OCI-LY1 (cell line): ENCODE data around the gene PRELID1.
"Not testable (repeated sequence)": the region's sequence is repeated elsewhere in the genome, so short reads cannot be mapped to it uniquely, and the experiment has no call there.

Experiments used
- H2AFZ ChIP-seq: fragments of 200-600 bp; sonication (generic), shearing (Covaris generic); 2 replicates; pipeline ENCODE4 v1.6.0; 2014; ENCODE audit warnings: antibody characterized with exemption, mild to moderate bottlenecking, low read length
- H3F3A ChIP-seq: fragments of 200-600 bp; sonication (generic), shearing (Covaris generic); 2 replicates; pipeline ENCODE4 v1.6.0; 2014; ENCODE audit warnings: mild to moderate bottlenecking, antibody characterized with exemption, low read length, moderate library complexity; ENCODE audit not compliant: insufficient read depth
- H3K27ac ChIP-seq: fragments of 200-600 bp; sonication (generic); 2 replicates; pipeline ENCODE4 v1.5.1; 2014; ENCODE audit warnings: low read length, mixed run types, mild to moderate bottlenecking, low read depth; ENCODE audit not compliant: poor library complexity, severe bottlenecking
- H3K27me3 ChIP-seq: fragments of 200-600 bp; sonication (generic); 2 replicates; pipeline ENCODE4 v1.6.0; 2014; ENCODE audit warnings: antibody characterized with exemption, mild to moderate bottlenecking, low read length, moderate library complexity; ENCODE audit not compliant: insufficient read depth
- H3K36me3 ChIP-seq: fragments of 200-600 bp; sonication (generic); 2 replicates; pipeline ENCODE4 v1.6.1; 2014; ENCODE audit warnings: mild to moderate bottlenecking, antibody characterized with exemption, low read length, moderate library complexity, mixed read lengths; ENCODE audit not compliant: insufficient read depth
- H3K4me1 ChIP-seq: fragments of 200-600 bp; sonication (generic); 2 replicates; pipeline ENCODE4 v1.5.1; 2014; ENCODE audit warnings: mild to moderate bottlenecking, low read length, moderate library complexity; ENCODE audit not compliant: insufficient read depth, severe bottlenecking
- H3K4me2 ChIP-seq: fragments of 200-600 bp; sonication (generic), shearing (Covaris generic); 2 replicates; pipeline ENCODE4 v1.6.1; 2014; ENCODE audit warnings: low read length
- H3K4me3 ChIP-seq: fragments of 200-600 bp; sonication (generic); 2 replicates; pipeline ENCODE4 v1.5.1; 2014; ENCODE audit warnings: low read length, low read depth, mild to moderate bottlenecking, mixed read lengths; ENCODE audit not compliant: poor library complexity, severe bottlenecking
- H3K79me2 ChIP-seq: fragments of 200-600 bp; shearing (Covaris generic); 2 replicates; pipeline ENCODE4 v1.6.1; 2016; ENCODE audit warnings: mixed run types, low read length, mixed read lengths; ENCODE audit not compliant: insufficient read depth
- H3K9ac ChIP-seq: fragments of 200-600 bp; sonication (generic), shearing (Covaris generic); 2 replicates; pipeline ENCODE4 v1.6.1; 2014; ENCODE audit warnings: mild to moderate bottlenecking, low read length, mixed read lengths
- H3K9me2 ChIP-seq: fragments of 200-600 bp; sonication (generic), shearing (Covaris generic); 2 replicates; pipeline ENCODE4 v1.6.1; 2014; ENCODE audit warnings: low read depth, mild to moderate bottlenecking, low read length, mixed read lengths
- H3K9me3 ChIP-seq: fragments of 200-600 bp; shearing (Covaris generic); 2 replicates; pipeline ENCODE4 v1.6.1; 2014; ENCODE audit warnings: low read length, mixed read lengths
- H4K20me1 ChIP-seq: fragments of 200-600 bp; sonication (generic), shearing (Covaris generic); 2 replicates; pipeline ENCODE4 v1.6.0; 2016; ENCODE audit warnings: mild to moderate bottlenecking, low read length; ENCODE audit not compliant: insufficient read depth
- EZH2 ChIP-seq: fragments of 200-600 bp; sonication (generic), shearing (Covaris generic); IDR thresholded peaks from 2 replicates; pipeline ENCODE4 v1.8.0; 2017; ENCODE audit warnings: borderline replicate concordance, mixed run types, mild to moderate bottlenecking, antibody characterized with exemption, low read length, moderate library complexity, mixed read lengths
- TF ChIP-seq, protein P1 (sequence below): fragments of 200-600 bp; sonication (generic), shearing (Covaris generic); IDR thresholded peaks from 2 replicates; pipeline ENCODE4 v1.5.1; 2017; ENCODE audit warnings: mild to moderate bottlenecking, antibody characterized with exemption, low read length, moderate library complexity, mixed read lengths

Gene PRELID1

DNA sequence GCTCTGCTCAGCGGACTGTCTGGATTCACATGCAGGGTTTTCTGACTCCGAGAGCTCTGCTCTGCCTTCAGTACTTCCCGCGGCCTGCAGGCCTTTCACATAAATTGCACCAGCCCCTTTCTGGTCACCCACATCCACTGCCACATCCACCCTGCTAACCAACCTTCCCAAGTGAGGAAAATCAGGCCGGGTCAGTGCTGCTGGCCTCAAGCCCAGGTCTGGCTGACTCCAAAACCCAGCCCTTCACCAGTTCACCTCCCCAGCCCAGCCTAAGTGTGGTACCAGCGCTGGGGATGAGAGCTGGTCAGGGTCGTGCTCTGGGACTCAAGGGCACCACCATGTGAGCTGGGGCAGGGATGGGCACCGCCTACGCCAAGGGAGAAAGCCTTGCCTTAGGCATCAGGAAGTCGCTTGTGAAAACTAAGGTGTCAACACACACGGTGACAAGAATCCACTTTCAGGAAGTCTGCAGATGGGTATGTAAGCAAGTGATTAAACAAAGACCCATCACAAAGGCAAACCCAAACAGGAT, 35.6 kb downstream of the PRELID1 start:
- H3K9me2 ChIP-seq, result no peaks in the 10 kb centered on the region
- no peak overlapping the region for H3K4me3 ChIP-seq
- H4K20me1 ChIP-seq, result no peaks in the 10 kb centered on the region
- peaks cover 88% of the 10 kb centered on the region for H3K36me3 ChIP-seq
- no peaks in the 10 kb centered on the region for H3F3A ChIP-seq
- H2AFZ ChIP-seq, result no peak overlapping the region
- TF ChIP-seq, protein P1, sequence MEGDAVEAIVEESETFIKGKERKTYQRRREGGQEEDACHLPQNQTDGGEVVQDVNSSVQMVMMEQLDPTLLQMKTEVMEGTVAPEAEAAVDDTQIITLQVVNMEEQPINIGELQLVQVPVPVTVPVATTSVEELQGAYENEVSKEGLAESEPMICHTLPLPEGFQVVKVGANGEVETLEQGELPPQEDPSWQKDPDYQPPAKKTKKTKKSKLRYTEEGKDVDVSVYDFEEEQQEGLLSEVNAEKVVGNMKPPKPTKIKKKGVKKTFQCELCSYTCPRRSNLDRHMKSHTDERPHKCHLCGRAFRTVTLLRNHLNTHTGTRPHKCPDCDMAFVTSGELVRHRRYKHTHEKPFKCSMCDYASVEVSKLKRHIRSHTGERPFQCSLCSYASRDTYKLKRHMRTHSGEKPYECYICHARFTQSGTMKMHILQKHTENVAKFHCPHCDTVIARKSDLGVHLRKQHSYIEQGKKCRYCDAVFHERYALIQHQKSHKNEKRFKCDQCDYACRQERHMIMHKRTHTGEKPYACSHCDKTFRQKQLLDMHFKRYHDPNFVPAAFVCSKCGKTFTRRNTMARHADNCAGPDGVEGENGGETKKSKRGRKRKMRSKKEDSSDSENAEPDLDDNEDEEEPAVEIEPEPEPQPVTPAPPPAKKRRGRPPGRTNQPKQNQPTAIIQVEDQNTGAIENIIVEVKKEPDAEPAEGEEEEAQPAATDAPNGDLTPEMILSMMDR, result no peak
- no peak for TF ChIP-seq EZH2
- H3K4me1 ChIP-seq, result no peaks in the 10 kb centered on the region
- peaks cover 10% of the 10 kb centered on the region; the same call in 1 of the 2 replicates for H3K9me3 ChIP-seq
- H3K27ac ChIP-seq, result no peak overlapping the region
- no peaks in the 10 kb centered on the region for H3K27me3 ChIP-seq
- H3K4me2 ChIP-seq, result no peak overlapping the region
- H3K79me2 ChIP-seq, result peaks cover 20% of the 10 kb centered on the region
- no peak overlapping the region for H3K9ac ChIP-seq

DNA sequence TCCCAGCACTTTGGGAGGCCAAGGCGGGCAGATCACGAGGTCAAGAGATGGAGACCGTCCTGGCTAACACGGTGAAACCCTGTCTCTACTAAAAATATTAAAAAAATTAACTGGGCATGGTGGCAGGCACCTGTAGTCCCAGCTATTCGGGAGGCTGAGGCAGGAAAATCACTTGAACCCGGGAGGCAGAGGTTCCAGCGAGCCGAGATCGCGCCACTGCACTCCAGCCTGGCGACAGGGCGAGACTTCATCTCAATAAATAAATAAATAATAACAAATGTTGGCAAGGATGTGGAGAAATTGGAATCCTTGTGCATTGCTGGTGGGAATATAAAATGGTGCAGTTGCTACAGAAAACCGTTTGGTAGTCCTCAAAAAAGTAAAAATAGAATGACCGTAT, 39.4 kb downstream of the PRELID1 start:
- H3K36me3 ChIP-seq, result peaks cover 74% of the 10 kb centered on the region

DNA sequence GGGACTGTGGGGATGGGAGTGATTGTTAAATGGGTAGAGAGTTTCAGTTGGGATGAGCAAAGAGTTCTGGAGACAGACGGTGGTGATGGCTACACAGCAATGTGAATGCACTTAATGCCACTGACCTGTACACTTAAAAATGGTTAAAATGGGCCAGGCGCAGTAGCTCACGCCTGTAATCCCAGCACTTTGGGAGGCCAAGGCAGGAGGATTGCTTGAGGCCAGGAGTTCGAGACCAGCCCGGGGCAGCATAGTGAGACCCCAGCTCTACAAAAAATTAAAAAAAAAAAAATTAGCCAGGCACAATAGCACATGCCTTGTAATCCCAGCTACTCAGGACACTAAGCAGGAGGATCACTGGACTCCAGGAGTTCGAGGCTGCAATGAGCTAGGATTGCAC, 40.2 kb downstream of the PRELID1 start:
- Histone ChIP-seq H3K27ac (no peak overlapping the region), H3K9me2 (no peaks in the 10 kb centered on the region), H3K9ac (no peak overlapping the region), H4K20me1 (no peaks in the 10 kb centered on the region), H3K27me3 (no peaks in the 10 kb centered on the region), H3K4me2 (no peak overlapping the region), H2AFZ (no peak overlapping the region), H3K79me2 (peaks cover 53% of the 10 kb centered on the region), H3K36me3 (peaks cover 70% of the 10 kb centered on the region), H3K4me1 (peaks cover 15% of the 10 kb centered on the region), H3K4me3 (no peak overlapping the region), H3F3A (no peaks in the 10 kb centered on the region), H3K9me3 (peaks cover 10% of the 10 kb centered on the region; the same call in 1 of the 2 replicates)
- no peak for TF ChIP-seq EZH2
- TF ChIP-seq, protein P1, result no peak

More for the DNA sequence above, 39.4 kb downstream of the PRELID1 start:
- H3K4me1 ChIP-seq, H3K9me3 ChIP-seq, H2AFZ ChIP-seq, H3K4me2 ChIP-seq, H3K27me3 ChIP-seq, H3F3A ChIP-seq, H4K20me1 ChIP-seq, H3K9me2 ChIP-seq, H3K9ac ChIP-seq, H3K27ac ChIP-seq, H3K4me3 ChIP-seq: not testable (repeated sequence)
- peaks cover 47% of the 10 kb centered on the region for H3K79me2 ChIP-seq

DNA sequence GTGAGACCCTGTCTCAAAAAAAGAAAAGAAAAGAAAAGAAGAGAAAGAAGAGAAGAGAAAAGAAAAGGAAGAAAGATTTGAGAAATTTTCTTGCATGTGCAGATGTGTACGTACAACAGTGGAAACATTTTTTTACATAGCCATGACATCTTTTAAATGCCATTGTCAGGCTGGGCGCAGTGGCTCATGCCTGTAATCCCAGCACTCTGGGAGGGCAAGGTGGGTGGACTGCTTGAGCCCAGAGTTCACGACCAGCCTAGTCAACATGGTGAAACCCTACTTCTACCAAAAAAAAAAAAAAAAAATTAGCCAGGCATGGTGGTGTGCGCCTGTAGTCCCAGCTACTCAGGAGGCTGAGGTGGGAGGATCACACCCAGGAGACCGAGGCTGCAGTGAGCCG, 41.3 kb downstream of the PRELID1 start:
- H3K9me2 ChIP-seq, result no peaks in the 10 kb centered on the region
- H3K9me3 ChIP-seq, result peaks cover 10% of the 10 kb centered on the region; the same call in 1 of the 2 replicates
- H3K36me3 ChIP-seq, result peaks cover 69% of the 10 kb centered on the region
- H3K4me2 ChIP-seq, result no peak overlapping the region
- no peaks in the 10 kb centered on the region for H3F3A ChIP-seq
- no peaks in the 10 kb centered on the region for H4K20me1 ChIP-seq
- no peaks in the 10 kb centered on the region for H3K27me3 ChIP-seq
- H3K27ac ChIP-seq, result no peak overlapping the region
- no peak overlapping the region for H2AFZ ChIP-seq
- peaks cover 57% of the 10 kb centered on the region for H3K79me2 ChIP-seq
- H3K9ac ChIP-seq, result no peak overlapping the region
- no peak overlapping the region for H3K4me3 ChIP-seq
- no peak for TF ChIP-seq EZH2
- TF ChIP-seq, protein P1, result no peak
- H3K4me1 ChIP-seq, result peaks cover 26% of the 10 kb centered on the region
